ENCODE data around the gene CD93. TPM values are rescaled to one million over a fixed set of nuclear protein-coding genes. Genes with fewer than 3 reads are reported as not detected.

Gene CD93
- total RNA-seq, 1 donor from 2014 or later, result 0.02 TPM

GRCh38 chr20:23077277-23077676, 8.8 kb downstream of the CD93 start:
- Histone ChIP-seq H3K4me3 (ENCODE audit: insufficient read depth, low read depth, low read length) (no peak overlapping the region), H3K9ac (ENCODE audit: low read length) (no peak overlapping the region), H3K4me2 (ENCODE audit: low read length) (no peak overlapping the region), H3K4me1 (ENCODE audit: insufficient read depth, low read length) (no peaks in the 10 kb centered on the region), H3K27me3 (ENCODE audit: insufficient read depth, low read length) (no peaks in the 10 kb centered on the region), H3K36me3 (ENCODE audit: insufficient read depth, low read length) (no peaks in the 10 kb centered on the region), H3K79me2 (ENCODE audit: insufficient read depth, low read length) (no peaks in the 10 kb centered on the region), H3K9me3 (ENCODE audit: insufficient read depth, low read depth, low read length) (no peaks in the 10 kb centered on the region), H3K27ac (ENCODE audit: low read depth, low read length) (no peak overlapping the region), H2AFZ (ENCODE audit: low read depth, low read length) (no peak overlapping the region), H4K20me1 (ENCODE audit: insufficient read depth, low read length) (no peaks in the 10 kb centered on the region)
- Mint-ChIP-seq H3K36me3 (ENCODE audit: low read depth, unreplicated experiment) (no peaks in the 10 kb centered on the region), H3K27me3 (ENCODE audit: low read depth, unreplicated experiment) (peaks cover 16% of the 10 kb centered on the region), H3K9me3 (ENCODE audit: unreplicated experiment) (peaks cover under 1% of the 10 kb centered on the region), H3K4me3 (ENCODE audit: unreplicated experiment) (no peak overlapping the region), H3K27ac (ENCODE audit: unreplicated experiment) (no peak overlapping the region), H3K4me1 (ENCODE audit: low read depth, unreplicated experiment) (no peaks in the 10 kb centered on the region)
- DNase-seq (ENCODE audit: low read depth) (no peak), FAIRE-seq (no peak)
- TF ChIP-seq CTCF (IDR thresholded peaks at IDR 0.05; ENCODE audit: insufficient read depth, low read depth, low read length), result no peak
- no peak for TF ChIP-seq EZH2 (IDR thresholded peaks at IDR 0.05; ENCODE audit: insufficient read depth, low read length)

GRCh38 chr20:23074052-23074451, 12.1 kb downstream of the CD93 start:
- FAIRE-seq, result no peak
- H3K9ac ChIP-seq (ENCODE audit: low read length), result no peak overlapping the region
- H3K4me3 ChIP-seq (ENCODE audit: insufficient read depth, low read depth, low read length), result no peak overlapping the region
- no peaks in the 10 kb centered on the region for H3K4me1 Mint-ChIP-seq (ENCODE audit: low read depth, unreplicated experiment)
- DNase-seq (ENCODE audit: low read depth), result no peak
- no peaks in the 10 kb centered on the region for H3K27me3 ChIP-seq (ENCODE audit: insufficient read depth, low read length)
- no peaks in the 10 kb centered on the region for H3K9me3 Mint-ChIP-seq (ENCODE audit: unreplicated experiment)
- peaks cover 11% of the 10 kb centered on the region for H3K27me3 Mint-ChIP-seq (ENCODE audit: low read depth, unreplicated experiment)
- H3K36me3 ChIP-seq (ENCODE audit: insufficient read depth, low read length), result no peaks in the 10 kb centered on the region
- no peak overlapping the region for H2AFZ ChIP-seq (ENCODE audit: low read depth, low read length)
- H3K9me3 ChIP-seq (ENCODE audit: insufficient read depth, low read depth, low read length), result no peaks in the 10 kb centered on the region
- no peaks in the 10 kb centered on the region for H4K20me1 ChIP-seq (ENCODE audit: insufficient read depth, low read length)
- no peaks in the 10 kb centered on the region for H3K79me2 ChIP-seq (ENCODE audit: insufficient read depth, low read length)
- H3K27ac Mint-ChIP-seq (ENCODE audit: unreplicated experiment), result no peak overlapping the region
- H3K36me3 Mint-ChIP-seq (ENCODE audit: low read depth, unreplicated experiment), result no peaks in the 10 kb centered on the region
- TF ChIP-seq EZH2 (IDR thresholded peaks at IDR 0.05; ENCODE audit: insufficient read depth, low read length), result no peak
- TF ChIP-seq CTCF (IDR thresholded peaks at IDR 0.05; ENCODE audit: insufficient read depth, low read depth, low read length), result no peak
- H3K4me2 ChIP-seq (ENCODE audit: low read length), result no peak overlapping the region
- no peak overlapping the region for H3K4me3 Mint-ChIP-seq (ENCODE audit: unreplicated experiment)
- H3K27ac ChIP-seq (ENCODE audit: low read depth, low read length), result no peak overlapping the region
- no peaks in the 10 kb centered on the region for H3K4me1 ChIP-seq (ENCODE audit: insufficient read depth, low read length)

GRCh38 chr20:23072892-23073586, 13.1 kb downstream of the CD93 start:
- no peak overlapping the region for H2AFZ ChIP-seq (ENCODE audit: low read depth, low read length)
- Mint-ChIP-seq H3K36me3 (ENCODE audit: low read depth, unreplicated experiment) (no peaks in the 10 kb centered on the region), H3K4me3 (ENCODE audit: unreplicated experiment) (no peak overlapping the region), H3K27me3 (ENCODE audit: low read depth, unreplicated experiment) (peaks cover 5% of the 10 kb centered on the region), H3K9me3 (ENCODE audit: unreplicated experiment) (no peaks in the 10 kb centered on the region), H3K4me1 (ENCODE audit: low read depth, unreplicated experiment) (no peaks in the 10 kb centered on the region), H3K27ac (ENCODE audit: unreplicated experiment) (no peak overlapping the region)
- no peaks in the 10 kb centered on the region for H3K9me3 ChIP-seq (ENCODE audit: insufficient read depth, low read depth, low read length)
- DNase-seq (ENCODE audit: low read depth), result no peak
- H3K27me3 ChIP-seq (ENCODE audit: insufficient read depth, low read length), result no peaks in the 10 kb centered on the region
- no peak overlapping the region for H3K4me3 ChIP-seq (ENCODE audit: insufficient read depth, low read depth, low read length)
- H4K20me1 ChIP-seq (ENCODE audit: insufficient read depth, low read length), result no peaks in the 10 kb centered on the region
- TF ChIP-seq CTCF (IDR thresholded peaks at IDR 0.05; ENCODE audit: insufficient read depth, low read depth, low read length) (no peak), EZH2 (IDR thresholded peaks at IDR 0.05; ENCODE audit: insufficient read depth, low read length) (no peak)
- no peaks in the 10 kb centered on the region for H3K79me2 ChIP-seq (ENCODE audit: insufficient read depth, low read length)
- no peaks in the 10 kb centered on the region for H3K36me3 ChIP-seq (ENCODE audit: insufficient read depth, low read length)
- no peak for FAIRE-seq
- no peak overlapping the region for H3K4me2 ChIP-seq (ENCODE audit: low read length)
- H3K4me1 ChIP-seq (ENCODE audit: insufficient read depth, low read length), result no peaks in the 10 kb centered on the region
- H3K27ac ChIP-seq (ENCODE audit: low read depth, low read length), result no peak overlapping the region
- no peak overlapping the region for H3K9ac ChIP-seq (ENCODE audit: low read length)

Measured in astrocyte (in vitro differentiated cells and primary cell).